ENCODE measurements around the gene PLXNA4. TPM values are rescaled to one million over a fixed set of nuclear protein-coding genes. Genes with fewer than 3 reads are reported as not detected.

Gene PLXNA4
- total and polyA plus RNA-seq, 9 of the 15 experiments (the other 6 are each of a cell fraction or from before 2014, with no cell fraction given) = under 0.01 to 0.09 TPM; not detected in 7

GRCh38 chr7:132234711-132235110 is 341.6 kb downstream of the PLXNA4 start:
- H3K79me2 ChIP-seq (ENCODE audit: control insufficient read depth, insufficient read depth, low read length) = no peaks in the 10 kb centered on the region
- ChIA-PET CTCF (ENCODE audit: low intra/inter-chr PET ratio) (no interaction called here), POLR2A (interaction anchor here (0.5 kb wide), 1 partner anchor 52 kb away, joined by 3 read pairs; no protein-coding TSS in a partner anchor)
- no peak overlapping the region for H3K4me3 ChIP-seq
- no peak overlapping the region for H2AFZ ChIP-seq (ENCODE audit: low read depth, low read length)
- intact Hi-C loops (cut with micrococcal nuclease) = no loop called here
- H3K4me2 ChIP-seq (ENCODE audit: insufficient read depth, low read length) = no peak overlapping the region
- no peaks in the 10 kb centered on the region for H3K9me1 ChIP-seq (ENCODE audit: control insufficient read depth, insufficient read depth, low read length)
- H3K27me3 ChIP-seq (ENCODE audit: control insufficient read depth in 2 of 2, insufficient read depth in 2 of 2, low read length in 2 of 2) = peaks cover 5 to 19% of the 10 kb centered on the region in 2 experiments; a peak in 4 of 5 replicates
- ATAC-seq (no peak), FAIRE-seq (no peak), DNase-seq (ENCODE audit: extremely low read depth in 1 of 4, low spot score in 3 of 4) (no peak)
- no peak overlapping the region for H3K27ac ChIP-seq (ENCODE audit: extremely low read depth, low read depth, low read length)
- H3K9me3 ChIP-seq (replicated peaks; ENCODE audit: control insufficient read depth, insufficient read depth, low read depth, low read length) = no peaks in the 10 kb centered on the region
- H3K36me3 ChIP-seq (ENCODE audit: control insufficient read depth, insufficient read depth, low read length) = no peaks in the 10 kb centered on the region
- in situ Hi-C loops (cut with MboI) = no loop called here
- TF ChIP-seq LARP7 (IDR thresholded peaks at IDR 0.05) (no peak), GATAD2B (IDR thresholded peaks at IDR 0.05; ENCODE audit: borderline replicate concordance) (no peak), ZNF274 (IDR thresholded peaks at IDR 0.05; ENCODE audit: borderline replicate concordance, low read depth, low read length) (no peak), MEIS2 (IDR thresholded peaks at IDR 0.05; ENCODE audit: partially characterized antibody) (no peak), XRCC5 (IDR thresholded peaks at IDR 0.05; ENCODE audit: low read depth, low read length) (no peak), ZNF311 (CRISPR knock-in tag; IDR thresholded peaks at IDR 0.05) (no peak)
- no peak overlapping the region for H3K9ac ChIP-seq (ENCODE audit: insufficient read depth in 1 of 2, low read depth in 2 of 2, low read length in 2 of 2)
- BruUV-seq (replicated peaks) = no TSS peak
- H3K4me1 ChIP-seq (replicated peaks in 1 of 2; ENCODE audit: control insufficient read depth in 2 of 2, insufficient read depth in 2 of 2, low read length in 2 of 2) = no peaks in the 10 kb centered on the region
- H4K20me1 ChIP-seq (replicated peaks; ENCODE audit: control insufficient read depth, insufficient read depth, low read length) = no peaks in the 10 kb centered on the region

GRCh38 chr7:132232406-132232805 is 343.9 kb downstream of the PLXNA4 start:
- no peak for FAIRE-seq
- in situ Hi-C loops (cut with MboI) (no loop called here), intact Hi-C loops (cut with micrococcal nuclease) (no loop called here)
- no peak for DNase-seq (ENCODE audit: extremely low read depth in 1 of 4, low spot score in 3 of 4)
- H3K4me2 ChIP-seq (ENCODE audit: insufficient read depth, low read length) = no peak overlapping the region
- WGBS (ENCODE audit: insufficient coverage, low coverage, missing lambda C conversion rate) = 3% methylated on average over 3 of the region's 3 CpGs
- no peaks in the 10 kb centered on the region for H3K36me3 ChIP-seq (ENCODE audit: control insufficient read depth, insufficient read depth, low read length)
- no peak overlapping the region for H3K27ac ChIP-seq (ENCODE audit: extremely low read depth, low read depth, low read length)
- peaks cover 5 to 17% of the 10 kb centered on the region in 2 experiments; a peak in 4 of 5 replicates for H3K27me3 ChIP-seq (ENCODE audit: control insufficient read depth in 2 of 2, insufficient read depth in 2 of 2, low read length in 2 of 2)
- no peak overlapping the region for H2AFZ ChIP-seq (ENCODE audit: low read depth, low read length)
- BruUV-seq (replicated peaks) = no TSS peak
- ATAC-seq = no peak
- ChIA-PET POLR2A (interaction anchor here (0.6 kb wide), 2 partner anchors 11 to 104 kb away, joined by 3 to 5 read pairs; no protein-coding TSS in a partner anchor), CTCF (ENCODE audit: low intra/inter-chr PET ratio) (no interaction called here)
- H4K20me1 ChIP-seq (replicated peaks; ENCODE audit: control insufficient read depth, insufficient read depth, low read length) = no peaks in the 10 kb centered on the region
- no peak overlapping the region for H3K4me3 ChIP-seq
- no peaks in the 10 kb centered on the region for H3K9me1 ChIP-seq (ENCODE audit: control insufficient read depth, insufficient read depth, low read length)
- H3K9me3 ChIP-seq (replicated peaks; ENCODE audit: control insufficient read depth, insufficient read depth, low read depth, low read length) = no peaks in the 10 kb centered on the region
- H3K79me2 ChIP-seq (ENCODE audit: control insufficient read depth, insufficient read depth, low read length) = no peaks in the 10 kb centered on the region
- no peak overlapping the region for H3K9ac ChIP-seq (ENCODE audit: insufficient read depth in 1 of 2, low read depth in 2 of 2, low read length in 2 of 2)
- no peaks in the 10 kb centered on the region for H3K4me1 ChIP-seq (replicated peaks in 1 of 2; ENCODE audit: control insufficient read depth in 2 of 2, insufficient read depth in 2 of 2, low read length in 2 of 2)
- no peak for TF ChIP-seq ZFP91 (CRISPR knock-in tag; IDR thresholded peaks at IDR 0.05)
- TF ChIP-seq E2F8 (IDR thresholded peaks at IDR 0.05; ENCODE audit: low read depth, partially characterized antibody) = no peak
- TF ChIP-seq CREB1 (IDR thresholded peaks at IDR 0.05) = no peak
- no peak for TF ChIP-seq CREB1 (CRISPR knock-in tag; IDR thresholded peaks at IDR 0.05)
- no peak for TF ChIP-seq LEF1 (IDR thresholded peaks at IDR 0.05)
- no peak for TF ChIP-seq RAD51 (IDR thresholded peaks at IDR 0.05; ENCODE audit: borderline replicate concordance, low read depth)
- TF ChIP-seq HSF4 (CRISPR knock-in tag; IDR thresholded peaks at IDR 0.05; ENCODE audit: borderline replicate concordance) = no peak
